GM18861 (cell line): ENCODE data around the gene TM9SF3.
A peak's percentile ranks its signal among the peaks of the same experiment; 100 is the strongest.

ENCODE experiments used
- ATAC-seq: cut with Tn5 transposase; IDR thresholded peaks from one replicate; pipeline ENCODE4 v1.9.1; 2021; ENCODE audit not compliant: unreplicated experiment

TM9SF3 gene

DNA sequence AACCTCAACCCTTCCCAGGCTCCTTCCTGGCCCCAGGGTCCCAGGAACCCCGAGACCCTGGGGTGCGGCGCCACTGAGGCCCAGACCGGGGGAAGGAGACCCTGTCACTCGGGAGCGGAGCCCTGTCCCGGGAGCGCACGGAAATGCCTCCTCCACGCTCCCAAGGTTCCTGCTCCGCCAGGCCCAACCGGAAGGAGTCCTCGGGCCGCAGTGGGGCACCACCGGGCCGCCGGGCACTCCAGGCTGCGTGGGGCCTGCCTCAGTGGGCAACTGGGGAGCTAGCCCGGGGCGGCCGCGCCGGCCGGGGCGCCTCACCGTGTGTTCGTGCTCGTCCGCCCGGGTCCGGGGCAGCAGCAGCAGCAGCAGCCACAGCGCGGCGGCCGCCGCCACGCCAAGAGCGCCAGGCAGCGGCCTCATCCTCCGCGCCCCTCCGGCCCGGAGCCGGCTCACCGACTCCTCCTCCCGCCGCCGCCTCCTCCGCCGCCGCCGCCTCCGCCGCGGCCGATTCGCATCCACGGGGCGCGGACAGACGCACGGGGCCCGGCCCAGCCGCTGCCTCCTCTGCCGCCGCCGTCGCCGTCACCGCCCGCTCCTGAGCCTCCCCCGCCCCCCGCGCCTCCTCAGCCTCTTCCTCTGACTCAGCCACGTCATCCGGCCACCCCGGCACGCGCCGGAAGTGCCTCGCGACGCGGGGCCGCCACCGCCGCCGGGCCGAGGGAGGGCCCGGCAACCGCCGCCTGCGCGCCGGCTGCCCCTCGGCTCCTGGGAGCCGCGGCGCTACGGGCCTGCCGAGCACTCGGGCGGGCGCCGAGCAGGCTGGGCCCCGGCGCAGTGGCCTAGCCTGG, at the start of gene TM9SF3:
Gene TM9SF3 (minus strand): TSS at position 594 of the 845 bp plus-strand sequence. CDS start 177 bp downstream, at position 417.
- peak; percentile 44 for ATAC-seq

DNA sequence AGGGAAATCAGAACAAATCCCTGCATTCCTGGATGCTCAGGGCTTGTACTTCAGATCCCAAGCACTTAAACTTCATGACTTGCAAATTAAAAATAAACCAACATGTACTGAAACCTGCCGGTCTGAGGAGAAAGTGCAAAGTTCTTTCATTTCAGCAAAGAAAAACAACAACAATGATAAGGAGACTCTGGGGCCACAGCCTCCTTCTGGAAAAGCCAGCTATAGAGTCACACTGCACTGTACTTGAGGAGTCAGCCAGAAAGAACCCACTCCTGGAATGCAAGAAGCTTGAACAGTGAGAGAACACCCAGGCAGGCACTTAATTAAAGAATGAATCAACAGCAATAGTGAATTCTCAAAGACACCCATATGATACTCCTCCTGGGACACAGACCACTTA, 49.7 kb upstream of the TM9SF3 start:
- ATAC-seq: no peak

DNA sequence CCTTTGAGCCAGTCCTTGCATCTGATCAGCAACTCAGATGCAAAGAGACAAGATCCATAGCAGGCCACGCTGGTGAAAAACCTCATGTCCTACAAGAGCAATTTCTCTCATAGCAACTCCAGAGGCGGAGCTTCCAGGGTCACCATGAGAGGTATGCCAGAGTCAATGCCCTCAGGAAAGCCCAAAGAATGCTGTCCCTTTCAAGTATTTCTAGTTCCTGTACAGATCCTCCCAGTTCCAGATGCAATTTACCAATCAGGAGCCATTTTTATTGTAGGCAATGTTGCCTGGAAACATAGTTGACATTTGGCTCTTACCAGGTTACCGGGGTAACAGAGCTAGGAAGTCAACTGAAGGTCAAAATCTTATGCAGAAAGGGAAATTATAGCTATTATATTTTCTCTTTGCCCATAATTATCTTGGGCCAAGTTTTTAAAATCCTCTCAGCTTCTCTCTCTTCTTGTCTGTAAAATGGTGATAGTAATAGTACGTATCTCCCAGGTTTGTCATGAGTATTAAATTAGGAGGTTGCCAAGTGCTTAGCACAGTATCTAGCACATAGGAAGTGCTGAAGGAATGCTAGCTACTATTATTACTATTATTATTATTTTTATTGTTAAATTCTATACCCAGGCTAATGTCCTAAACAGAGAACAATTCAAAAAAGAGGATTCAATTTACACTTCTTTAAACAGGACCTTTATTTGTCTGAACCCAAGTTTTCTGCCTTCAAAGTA, 46.3 kb upstream of the TM9SF3 start:
- no peak for ATAC-seq

DNA sequence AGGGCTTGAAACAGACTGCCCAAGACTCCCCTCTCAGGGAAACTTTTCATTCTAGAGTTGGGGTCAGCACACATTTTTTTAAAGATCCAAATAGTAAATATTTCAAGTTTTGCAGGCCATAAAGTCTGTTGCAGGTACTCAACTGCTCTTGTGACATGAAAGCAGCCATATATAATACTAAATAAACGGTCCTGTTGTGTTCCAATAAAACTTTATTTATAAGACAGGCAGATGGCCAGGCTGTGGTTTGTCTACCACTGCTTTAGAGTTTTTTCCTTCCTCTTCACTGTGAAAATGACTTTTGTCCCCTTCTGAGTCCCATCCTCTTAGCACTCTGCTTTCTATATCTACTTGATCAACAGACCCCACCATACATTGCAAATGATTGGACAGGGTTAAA, 40.5 kb upstream of the TM9SF3 start:
- no peak for ATAC-seq

DNA sequence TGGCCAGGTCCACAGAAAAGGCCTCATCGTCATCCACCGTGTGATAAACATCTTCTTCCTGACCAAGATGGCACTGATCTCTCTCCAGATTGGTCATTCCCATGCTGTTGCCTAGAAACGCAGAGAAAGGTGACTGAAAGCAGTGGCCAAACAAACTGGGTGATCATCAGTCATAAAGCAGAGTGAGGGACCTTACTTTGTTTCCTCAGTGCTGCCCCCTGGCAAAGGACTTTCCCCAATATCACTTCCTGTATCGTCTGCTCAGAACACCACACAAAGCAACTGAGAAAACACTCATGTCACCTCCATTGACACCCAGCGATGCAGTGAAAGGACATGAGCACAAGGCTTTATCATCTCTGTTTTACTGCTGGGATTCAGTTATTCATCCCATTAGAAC, 40.0 kb upstream of the TM9SF3 start:
- no peak for ATAC-seq

DNA sequence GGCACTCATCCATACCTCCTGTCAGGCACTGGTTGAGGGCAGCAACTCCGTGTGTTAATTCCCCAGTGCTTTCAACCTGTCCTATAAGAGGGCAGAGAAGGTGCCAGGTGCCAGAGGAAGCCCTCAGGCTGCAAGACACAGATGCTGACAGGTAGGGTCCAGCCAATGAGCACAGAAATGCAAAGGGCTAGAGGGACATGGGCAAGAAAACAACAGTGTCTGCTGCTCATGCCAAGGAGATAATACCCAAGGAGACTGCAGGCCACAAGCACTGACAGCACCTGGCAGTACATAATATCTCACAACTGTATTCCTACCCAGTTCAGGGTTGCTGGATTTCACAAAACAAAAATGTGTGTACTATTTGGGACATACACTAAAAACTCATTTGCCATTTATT, 38.4 kb upstream of the TM9SF3 start:
- ATAC-seq: no peak

DNA sequence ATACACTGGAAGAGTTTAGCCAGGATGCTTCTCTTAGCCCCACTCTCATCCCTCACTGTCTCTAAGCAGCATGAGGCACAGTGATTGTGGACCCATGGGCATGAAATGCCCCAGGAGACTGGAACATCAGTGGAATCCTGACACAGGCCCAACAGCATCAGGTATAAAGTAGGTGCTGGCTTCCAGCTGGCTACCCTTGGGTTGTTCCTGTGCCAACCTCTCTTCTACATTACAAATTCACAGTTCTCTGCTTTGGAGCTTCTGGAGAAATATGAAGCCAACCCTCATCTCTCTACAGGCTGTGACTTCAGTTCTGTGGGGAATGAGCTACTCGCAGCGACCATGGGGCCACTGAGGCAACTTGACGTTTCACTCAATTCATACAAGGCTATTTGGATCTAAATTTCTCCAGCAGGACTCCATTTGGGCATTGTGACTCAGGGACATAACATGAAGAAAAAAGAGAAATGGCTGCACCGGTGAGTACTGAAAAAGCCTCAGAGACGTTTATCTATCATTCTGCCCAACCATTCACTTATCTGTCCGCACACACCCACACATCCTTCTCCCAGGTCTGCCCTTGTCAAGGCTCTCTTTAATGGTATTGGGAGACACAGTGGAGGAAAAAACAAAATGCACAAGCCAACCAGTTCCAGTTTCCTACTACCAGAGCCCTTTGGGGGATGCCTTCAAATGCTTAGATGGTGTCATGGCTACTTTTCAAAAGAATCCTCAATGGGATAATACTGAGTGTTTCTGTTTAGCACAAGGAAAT, 35.4 kb upstream of the TM9SF3 start:
- no peak for ATAC-seq

DNA sequence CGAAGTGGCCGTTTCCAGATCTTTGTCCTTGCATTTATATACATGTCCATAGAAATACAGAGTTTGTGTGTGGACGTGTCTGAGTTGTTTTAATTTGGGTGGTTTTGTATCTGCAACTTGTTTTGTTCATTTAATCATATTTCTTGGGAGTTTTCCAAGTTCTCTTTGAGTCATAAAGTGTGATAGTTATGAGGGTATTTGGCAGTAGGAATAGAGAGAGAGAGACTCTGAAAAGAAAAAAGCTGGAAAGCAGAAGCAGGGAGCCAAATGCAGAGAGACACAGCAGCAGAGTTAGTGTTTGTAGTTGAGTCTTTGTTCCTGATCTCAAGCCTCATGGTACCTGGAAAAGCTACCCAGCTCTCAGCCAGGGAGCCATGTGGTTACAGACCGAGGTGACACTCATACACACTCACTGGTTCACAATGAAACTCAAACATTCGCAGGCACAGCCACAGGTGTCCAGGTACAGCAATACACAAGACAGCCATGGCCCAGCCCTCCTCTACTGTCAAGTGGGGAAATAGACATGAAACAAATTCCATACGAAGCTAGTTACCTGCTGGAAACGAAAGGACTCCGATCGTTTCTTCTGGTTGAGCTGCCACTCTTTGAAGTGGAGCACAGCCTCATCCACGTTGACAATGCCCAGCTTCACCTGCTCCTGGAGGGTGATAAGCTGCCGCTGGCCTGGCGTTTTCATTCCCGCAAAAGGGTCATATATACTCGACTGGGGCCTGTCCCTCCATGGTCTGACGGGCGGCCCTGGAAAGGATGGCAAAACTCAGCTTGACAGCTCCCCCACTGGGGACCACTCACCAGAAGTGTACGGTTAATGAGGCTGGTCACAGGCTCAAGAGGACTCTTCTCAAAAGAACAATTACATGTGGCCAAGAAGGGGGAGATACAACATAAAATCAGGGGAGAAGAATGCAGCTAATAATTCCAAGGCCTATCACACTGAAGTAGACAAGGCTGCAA, 33.3 kb upstream of the TM9SF3 start:
- ATAC-seq: no peak

DNA sequence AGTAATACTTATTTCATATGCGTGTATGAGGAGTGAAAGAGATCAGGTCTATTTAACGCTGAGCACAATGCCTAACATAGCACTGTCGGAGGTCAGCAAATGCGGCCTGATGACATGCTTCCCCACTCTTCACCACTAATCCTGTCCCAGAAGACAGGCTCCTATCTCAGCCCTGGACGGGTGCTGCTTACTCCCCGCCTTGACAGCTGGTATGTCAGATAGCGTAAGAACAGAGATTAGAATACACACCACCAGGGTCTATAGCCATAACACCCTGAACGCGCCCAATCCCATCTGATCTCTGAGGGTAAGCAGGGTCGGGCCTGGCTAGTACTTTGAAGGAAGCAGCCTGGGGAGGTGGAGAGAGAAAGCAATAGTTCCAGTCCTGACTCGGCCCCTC, 32.3 kb upstream of the TM9SF3 start:
- ATAC-seq: no peak

DNA sequence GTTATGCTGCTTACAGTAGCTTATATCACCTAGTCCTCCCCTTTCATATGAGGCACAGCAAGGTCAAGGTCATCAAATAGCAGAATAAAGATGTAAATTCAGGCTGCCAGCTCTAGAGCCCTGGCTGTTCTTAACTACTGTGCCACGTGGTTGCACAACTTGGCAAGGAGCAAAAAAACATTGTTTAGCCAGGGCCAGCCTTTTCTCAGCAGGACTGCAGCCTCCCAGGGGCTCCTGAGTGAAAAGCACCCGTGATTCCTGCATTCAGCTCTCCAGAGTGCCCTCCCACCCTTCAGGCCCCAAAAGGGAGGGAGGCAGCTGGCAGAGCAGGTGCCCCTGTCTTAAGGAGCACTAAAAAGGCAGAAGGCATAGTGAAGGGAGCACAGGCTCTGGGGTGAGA, 31.8 kb upstream of the TM9SF3 start:
- ATAC-seq: no peak

DNA sequence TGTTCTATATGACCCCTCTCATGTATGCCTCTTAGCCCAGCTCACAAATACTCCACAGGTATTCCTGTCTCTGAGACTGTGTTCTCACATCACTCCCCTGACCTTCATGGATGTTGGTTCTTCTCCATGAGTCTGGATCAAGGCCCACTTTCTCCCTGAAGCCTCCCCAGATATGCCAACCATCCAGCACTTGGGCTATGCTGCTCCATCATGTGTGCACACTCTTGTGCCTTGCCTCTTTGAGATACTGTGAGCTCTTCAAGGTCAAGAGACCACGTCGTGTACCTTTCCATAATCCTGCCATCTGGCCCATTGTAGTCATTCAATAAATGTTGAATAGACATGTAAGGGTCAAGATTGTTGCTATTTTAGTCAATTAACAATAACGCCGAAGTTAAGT, 30.1 kb upstream of the TM9SF3 start:
- ATAC-seq: no peak

DNA sequence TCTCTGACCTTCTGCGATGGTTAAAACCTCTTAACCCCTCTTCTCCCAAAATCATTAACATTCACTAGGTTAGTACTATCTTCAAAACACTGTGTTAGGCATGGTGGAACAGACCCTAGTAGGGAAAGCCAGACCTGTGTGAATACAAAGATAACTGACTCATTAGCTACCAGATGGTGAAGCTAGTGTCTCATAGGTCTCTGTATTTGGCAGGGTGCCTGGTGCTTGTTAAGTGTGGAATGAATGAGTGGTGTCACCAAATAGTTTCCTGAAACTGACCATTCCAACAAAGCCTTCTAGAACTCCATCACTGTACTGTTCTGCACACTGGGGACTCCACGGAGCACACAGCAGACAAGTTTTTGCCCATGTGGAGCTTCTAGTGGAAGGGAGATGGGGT, 27.7 kb upstream of the TM9SF3 start:
- no peak for ATAC-seq

DNA sequence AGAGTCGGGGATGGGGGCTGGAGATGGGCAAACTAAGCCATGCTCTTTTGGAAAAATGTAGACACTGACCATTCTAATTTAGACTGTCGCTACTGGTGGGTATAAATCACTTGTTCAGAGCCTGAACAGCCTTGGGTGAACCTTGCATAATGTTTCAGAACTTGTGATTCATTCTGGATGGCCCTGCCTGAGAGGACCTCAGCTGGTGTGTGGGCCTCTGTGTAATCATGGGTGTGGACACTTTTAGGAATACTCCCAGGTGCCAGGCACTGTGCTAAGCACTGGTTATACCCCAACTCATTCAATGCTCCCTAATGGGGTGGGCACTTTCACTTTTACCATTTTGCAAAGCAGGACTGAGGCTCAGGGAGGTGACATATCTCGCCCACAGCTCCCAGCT, 26.8 kb upstream of the TM9SF3 start:
- ATAC-seq: no peak

DNA sequence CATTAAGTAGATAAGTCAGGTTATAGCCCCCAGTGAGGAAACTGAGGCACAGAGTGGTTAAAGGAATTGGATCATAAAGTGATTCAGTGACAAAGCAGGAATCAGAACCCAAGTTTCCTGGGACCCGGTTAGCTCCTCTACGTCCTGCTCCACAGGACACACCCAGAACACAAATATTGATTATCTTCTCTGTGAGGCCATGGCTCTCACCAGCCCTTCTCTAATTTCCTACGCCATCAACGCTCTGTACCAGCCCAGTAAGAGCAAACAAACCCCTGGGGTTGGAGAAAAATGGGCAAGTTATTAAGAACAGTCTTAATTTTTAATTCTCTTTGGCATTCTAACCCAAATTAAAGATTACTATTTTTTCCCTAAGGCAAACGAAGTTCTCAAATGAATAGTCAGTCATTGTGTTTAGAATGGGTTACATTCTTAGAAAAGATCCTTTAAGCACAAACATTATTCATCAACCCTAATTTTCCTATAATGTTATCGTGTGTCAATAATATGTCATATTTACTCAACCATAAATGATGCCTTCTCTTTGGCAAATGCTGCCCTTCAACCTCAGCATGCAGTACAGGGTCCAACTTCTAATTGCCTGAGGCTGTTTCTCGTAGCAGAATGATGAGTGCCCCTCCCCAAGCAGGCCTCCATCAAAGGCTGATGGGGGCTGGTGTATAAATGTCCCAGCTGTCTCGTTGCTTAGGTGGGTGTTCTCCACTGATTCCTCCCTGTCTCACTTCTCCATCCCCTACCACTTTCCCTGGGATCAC, 25.4 kb upstream of the TM9SF3 start:
- ATAC-seq: no peak

DNA sequence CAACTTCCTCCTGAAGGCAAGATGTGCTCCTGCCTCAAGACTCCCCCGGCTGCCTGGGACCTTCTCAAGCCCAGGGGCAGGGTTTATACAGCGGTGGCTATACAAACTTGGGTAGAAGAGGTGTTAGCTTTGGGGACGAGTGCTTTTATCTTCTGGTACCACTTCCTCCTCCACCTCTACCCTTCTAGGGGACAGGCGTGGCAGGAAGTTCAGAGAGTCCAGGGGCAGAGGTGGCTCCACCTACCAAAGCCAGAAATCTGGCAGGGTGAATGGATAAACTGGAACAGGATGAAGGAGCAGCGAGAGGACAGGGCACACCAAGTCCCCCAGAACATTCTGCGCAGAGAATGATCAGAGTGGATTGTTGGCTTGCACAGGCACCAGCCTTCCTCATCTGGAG, 24.0 kb upstream of the TM9SF3 start:
- ATAC-seq: no peak

DNA sequence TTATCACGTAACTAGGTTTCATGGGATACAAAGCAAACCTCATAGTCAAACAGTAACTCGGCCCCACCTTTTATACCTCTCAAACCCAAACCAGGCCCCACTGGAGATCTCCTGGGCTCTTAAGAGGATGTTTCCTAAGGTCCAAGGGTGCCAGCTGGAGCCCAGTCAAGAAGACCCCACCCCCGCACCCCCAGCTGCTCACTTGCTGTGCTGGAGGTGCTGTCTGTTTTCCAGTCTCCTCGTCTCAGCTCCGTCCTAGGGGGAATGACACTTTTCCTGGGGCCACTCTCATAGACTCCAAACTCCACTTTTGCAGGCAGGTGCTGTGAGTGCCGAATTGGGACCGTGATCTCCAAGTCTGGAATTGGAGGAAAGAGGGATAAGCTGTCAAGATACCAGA, 22.7 kb upstream of the TM9SF3 start:
- no peak for ATAC-seq

DNA sequence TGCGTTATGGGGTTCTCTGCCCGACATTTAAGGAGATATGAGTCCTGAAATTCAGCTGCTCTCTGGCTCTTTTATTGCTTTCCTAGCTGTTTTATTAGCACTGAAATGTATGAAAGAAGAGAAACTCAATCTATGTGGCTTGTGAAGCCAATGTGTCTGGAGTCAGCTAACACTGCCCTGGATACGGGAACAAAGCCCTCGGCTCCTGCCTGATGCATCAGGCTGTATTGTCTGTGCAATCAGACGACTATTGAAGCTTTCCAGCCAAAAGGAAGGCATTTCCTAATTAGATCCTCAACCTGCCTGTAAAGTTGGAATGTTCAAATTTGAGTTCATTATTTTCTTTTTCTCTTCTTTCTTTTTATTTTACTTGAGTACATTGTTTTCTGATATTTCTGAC, 22.0 kb upstream of the TM9SF3 start:
- no peak for ATAC-seq

DNA sequence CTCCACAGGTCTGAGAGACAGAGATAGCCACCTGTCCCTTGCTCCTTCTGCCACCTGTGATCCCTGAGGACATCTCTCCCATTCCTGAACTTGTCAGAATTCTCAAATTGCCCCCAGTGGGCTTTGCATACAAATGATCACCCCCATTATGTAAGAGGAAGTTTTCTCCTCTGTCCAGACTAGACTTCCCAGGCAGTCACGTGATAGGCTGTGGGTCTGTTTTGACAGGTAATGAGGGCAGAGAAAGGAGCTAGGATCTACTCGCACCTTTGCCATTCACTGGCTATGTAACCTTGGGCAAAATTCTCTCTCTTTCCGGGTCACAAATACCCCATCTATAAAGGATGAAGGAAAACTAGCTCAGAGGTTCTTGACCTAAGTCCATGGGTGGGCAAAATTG, 21.4 kb upstream of the TM9SF3 start:
- ATAC-seq: no peak

DNA sequence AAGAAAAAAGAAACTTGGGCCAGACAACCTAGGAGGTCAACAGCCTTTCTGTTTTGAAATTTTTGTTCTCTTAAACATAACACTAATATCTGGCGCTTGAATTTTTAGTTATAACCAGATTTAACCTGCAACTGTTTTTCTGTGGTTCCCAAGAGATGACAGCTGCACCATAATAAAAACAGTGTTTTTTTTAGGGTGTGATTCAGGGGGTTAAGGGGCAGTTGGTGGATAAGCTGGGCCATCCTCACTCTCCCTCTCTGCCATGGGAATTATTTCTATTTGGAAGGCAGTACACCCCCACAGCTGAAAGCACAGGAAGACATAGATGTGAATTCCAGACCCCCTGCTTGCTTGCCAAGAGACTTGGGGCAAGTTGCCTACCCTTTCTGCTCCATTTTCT, 20.1 kb upstream of the TM9SF3 start:
- ATAC-seq: no peak

DNA sequence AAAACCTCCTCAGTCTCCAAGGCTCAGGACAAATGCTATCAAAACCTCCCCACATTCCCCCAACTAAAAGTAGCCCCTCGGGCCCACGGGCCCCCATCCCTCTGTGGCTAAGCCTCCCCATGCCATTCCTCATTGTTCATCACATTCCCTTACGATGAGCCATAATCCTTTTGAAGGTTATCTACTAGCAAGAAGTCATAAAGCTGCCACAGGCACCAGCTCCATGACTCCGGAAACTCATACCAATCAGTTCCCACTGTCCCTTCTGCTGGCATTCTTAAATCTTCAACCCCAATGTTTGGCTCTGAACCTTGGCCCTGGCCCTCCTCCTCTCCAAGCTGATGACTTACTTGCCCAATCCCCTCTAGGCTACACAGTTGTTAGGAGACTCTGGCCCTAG, 19.4 kb upstream of the TM9SF3 start:
- ATAC-seq: no peak
